Aorta (tissue), 5 donors: Measurements from ENCODE around the gene NEK1. TPM values are rescaled to one million over a fixed set of nuclear protein-coding genes. Genes with fewer than 3 reads are reported as not detected.
"Not testable (repeated sequence)": the region's sequence is repeated elsewhere in the genome, so short reads cannot be mapped to it uniquely, and the experiment has no call there.

Source experiments
- ATAC-seq: fragments of 200-7000 bp; cut with Tn5 transposase; one replicate; pipeline ENCODE4 v1.9.1; 2022; ENCODE audit warnings: moderate library complexity; ENCODE audit not compliant: low FRiP score
- DNase-seq, 2 donors: peaks; one replicate each; pipeline ENCODE4 v3.0.0-alpha.2; 2020
- H3K27ac ChIP-seq, 2 donors: one replicate each; pipeline ENCODE4 v1.5.1; 2013; ENCODE audit warnings: low read length in 2 of 2, mild to moderate bottlenecking in 2 of 2, moderate library complexity in 2 of 2, control low read depth in 1 of 2, inconsistent platforms in 1 of 2, low read depth in 1 of 2
- H3K27me3 ChIP-seq, 2 donors: one replicate each; pipeline ENCODE4 v1.6.1; 2013; ENCODE audit warnings: control low read depth in 1 of 2, low read length in 1 of 2, mild to moderate bottlenecking in 1 of 2, moderate library complexity in 1 of 2; ENCODE audit not compliant: insufficient read depth in 2 of 2, control insufficient read depth in 1 of 2
- H3K36me3 ChIP-seq, 2 donors: one replicate each; pipeline ENCODE4 v1.6.1; 2013; ENCODE audit warnings: control low read depth in 1 of 2, low read length in 1 of 2, mild to moderate bottlenecking in 1 of 2; ENCODE audit not compliant: insufficient read depth in 2 of 2, control insufficient read depth in 1 of 2
- H3K4me1 ChIP-seq, 2 donors: one replicate each; pipeline ENCODE4 v1.6.1; 2013; ENCODE audit warnings: low read length in 2 of 2, control low read depth in 1 of 2, mild to moderate bottlenecking in 1 of 2, moderate library complexity in 1 of 2; ENCODE audit not compliant: insufficient read depth in 2 of 2, control insufficient read depth in 1 of 2
- H3K4me3 ChIP-seq, 2 donors: one replicate each; pipeline ENCODE4 v1.5.1; 2013; ENCODE audit warnings: low read length in 2 of 2, control low read depth in 1 of 2, mild to moderate bottlenecking in 1 of 2
- H3K9me3 ChIP-seq: one replicate; pipeline ENCODE4 v1.6.1; 2013; ENCODE audit warnings: mild to moderate bottlenecking, low read length; ENCODE audit not compliant: control insufficient read depth
- WGBS, 2 donors: extraction: QIAGEN DNeasy Blood & Tissue Kit; methylation state at CpG; one replicate each; pipeline ENCODE4 v1.1.7; 2013; 5-methylcytosine and 5-hydroxymethylcytosine counted together
- intact Hi-C, 2 donors: fragments of 100-400 bp; cut with DNase I; formaldehyde crosslinking; loops; one replicate each; pipeline versions ENCODE4 v1.14.2 to v1.15.0; 2022
- polyA plus RNA-seq, 2 donors: library from polyadenylated mRNA; stranded (reverse); fragments of 200-250 nt; gene quantifications; one replicate each; pipeline ENCODE4 v1.2.3, GENCODE V29; 2013
- total RNA-seq, 2 donors: library from RNA; stranded (reverse); fragmentation: NEBNext Ultra II Directional; extraction: Animal tissue kit (Norgen Biotek cat#: 25700); gene quantifications; one replicate each; pipeline ENCODE4 v1.2.1, GENCODE V29; 2021
- donor health status: healthy with polysubstance abuse.
- donor health status: Bipolar disorder and iron deficiency.
- donor health status: DM: no; HTN: no; CAD: no.
- donor health status: DM: no; HTN: no; CAD: no.
- donor health status: DM: yes; HTN: yes; CAD: no.

NEK1 gene
- total and polyA plus RNA-seq, 4 donors, result 6.7 to 24.4 (median 13.5) TPM

GRCh38 chr4:169499907-169500306 lies 112.5 kb downstream of the NEK1 start:
- WGBS, 2 donors, result 98% methylated on average over 9 to 11 of the region's 11 CpGs

DNA sequence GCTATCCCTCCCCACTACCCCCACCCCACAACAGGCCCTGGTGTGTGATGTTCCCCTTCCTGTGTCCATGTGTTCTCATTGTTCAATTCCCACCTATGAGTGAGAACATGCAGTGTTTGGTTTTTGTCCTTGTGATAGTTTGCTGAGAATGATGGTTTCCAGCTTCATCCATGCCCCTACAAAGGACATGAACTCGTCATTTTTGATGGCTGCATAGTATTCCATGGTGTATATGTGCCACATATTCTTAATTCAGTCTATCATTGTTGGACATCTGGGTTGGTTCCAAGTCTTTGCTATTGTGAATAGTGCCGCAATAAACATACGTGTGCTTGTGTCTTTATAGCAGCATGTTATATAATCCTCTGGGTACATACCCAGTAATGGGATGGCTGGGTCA lies 118.1 kb downstream of the NEK1 start:
- intact Hi-C loops, H3K9me3 ChIP-seq, H3K4me1 ChIP-seq, H3K36me3 ChIP-seq, H3K4me3 ChIP-seq, DNase-seq, H3K27ac ChIP-seq, H3K27me3 ChIP-seq, ATAC-seq: not testable (repeated sequence)
- WGBS, 2 donors, result 97 to 98% methylated on average over 3 of the region's 3 CpGs

More at GRCh38 chr4:169499907-169500306, 112.5 kb downstream of the NEK1 start:
- H3K4me3 ChIP-seq, H3K9me3 ChIP-seq, H3K36me3 ChIP-seq, H3K27me3 ChIP-seq, ATAC-seq, H3K4me1 ChIP-seq, H3K27ac ChIP-seq, DNase-seq, intact Hi-C loops: not testable (repeated sequence)

DNA sequence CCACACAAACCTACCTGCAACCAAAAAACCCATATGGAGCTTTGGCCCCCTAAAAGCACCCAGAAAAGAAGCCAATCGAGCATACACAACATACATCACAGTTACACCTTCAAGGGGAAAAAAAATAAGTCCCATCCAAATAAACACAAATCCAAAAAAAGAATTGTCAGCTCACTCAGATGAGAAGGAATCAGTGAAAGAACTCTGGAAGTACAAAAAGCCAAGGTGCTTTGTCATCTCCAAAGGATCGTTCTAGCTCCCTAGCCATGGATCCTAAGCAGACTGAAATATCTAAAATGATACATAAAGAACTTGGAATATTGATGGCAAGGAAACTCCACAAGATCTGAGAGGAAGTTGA lies 119.2 kb downstream of the NEK1 start:
- Histone ChIP-seq H3K4me3 (no peak overlapping the region), H3K27me3 (no peaks in the 10 kb centered on the region), H3K9me3 (peaks cover 2% of the 10 kb centered on the region), H3K27ac (no peak overlapping the region), H3K4me1 (no peaks in the 10 kb centered on the region), H3K36me3 (no peaks in the 10 kb centered on the region)
- 50 to 55% methylated on average over 2 of the region's 2 CpGs for WGBS, 2 donors
- intact Hi-C loops, result no loop called here
- DNase-seq (no peak), ATAC-seq (no peak)

DNA sequence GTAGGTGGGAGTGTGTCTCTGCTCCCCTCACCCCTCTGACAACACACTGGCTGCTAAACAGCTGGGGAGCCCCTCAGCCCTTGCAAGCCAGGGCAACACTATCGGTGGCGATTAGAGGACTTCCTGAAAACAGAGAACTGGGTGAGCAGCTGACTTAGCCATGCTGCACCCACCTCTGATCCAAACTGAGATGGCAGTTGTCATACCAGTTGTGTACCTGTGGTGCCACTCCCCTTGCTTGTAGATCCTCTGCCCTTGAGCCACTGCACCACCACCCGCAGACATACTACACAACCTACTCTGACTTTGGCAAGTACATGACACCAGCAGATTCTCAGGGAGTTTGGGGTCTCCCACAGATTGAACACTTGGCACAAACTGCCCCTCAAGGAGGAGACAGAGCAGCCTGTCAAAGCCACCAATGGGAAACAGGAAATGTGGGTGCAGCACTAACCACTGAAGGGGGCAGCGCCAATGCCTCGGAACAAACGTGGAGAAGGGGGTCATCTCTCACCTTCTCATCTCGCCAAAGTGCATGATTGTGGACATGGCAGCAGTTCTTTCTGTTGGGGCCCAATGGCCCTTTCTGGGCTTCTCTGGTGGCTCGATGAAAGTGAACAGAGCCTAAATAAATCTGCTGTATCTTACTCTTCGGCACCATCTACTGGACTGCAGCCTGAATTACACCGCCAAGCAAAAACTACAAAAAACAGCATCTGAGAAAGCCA lies 119.8 kb downstream of the NEK1 start:
- Histone ChIP-seq H3K4me1 (no peaks in the 10 kb centered on the region), H3K27ac (no peak overlapping the region), H3K27me3 (no peaks in the 10 kb centered on the region), H3K4me3 (no peak overlapping the region), H3K9me3 (peaks cover 2% of the 10 kb centered on the region), H3K36me3 (no peaks in the 10 kb centered on the region)
- peak; percentile 56 for ATAC-seq
- intact Hi-C loops, result no loop called here
- 65 to 66% methylated on average over 10 of the region's 10 CpGs for WGBS, 2 donors
- no peak for DNase-seq

DNA sequence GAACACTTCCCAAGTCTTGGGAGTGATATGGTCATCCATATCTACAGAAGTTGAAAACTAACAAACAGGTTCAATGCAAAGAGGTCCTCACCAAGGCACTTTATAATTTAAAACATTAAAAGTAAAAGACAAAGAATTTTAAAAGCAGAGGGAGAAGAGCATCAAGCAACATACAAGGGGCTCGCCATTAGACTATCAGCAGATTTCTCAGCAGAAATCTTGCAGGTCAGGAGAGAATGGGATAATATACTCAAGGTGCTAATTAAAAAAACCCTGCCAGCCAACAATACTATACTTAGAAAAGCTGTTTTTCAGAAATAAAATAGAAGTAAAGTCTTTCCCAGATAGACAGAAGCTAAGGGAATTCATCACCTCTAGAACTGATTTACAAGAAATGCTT lies 121.2 kb downstream of the NEK1 start:
- no peak for DNase-seq
- no peak for ATAC-seq
- H3K4me3 ChIP-seq, result no peak overlapping the region
- H3K36me3 ChIP-seq, result no peaks in the 10 kb centered on the region
- H3K4me1 ChIP-seq, result no peaks in the 10 kb centered on the region
- H3K9me3 ChIP-seq, result peaks cover 2% of the 10 kb centered on the region
- H3K27me3 ChIP-seq, result no peaks in the 10 kb centered on the region
- H3K27ac ChIP-seq, result no peak overlapping the region
- intact Hi-C loops, result no loop called here
- 93 to 99% methylated on average over 1 of the region's 1 CpG for WGBS, 2 donors

- no peaks in the 10 kb centered on the region for H3K27me3 ChIP-seq
- peaks cover 2% of the 10 kb centered on the region for H3K9me3 ChIP-seq
- H3K27ac ChIP-seq, result no peak overlapping the region
- intact Hi-C loops, result loop anchor here (10.0 kb wide), 3 partner anchors 465 to 785 kb away; no protein-coding TSS in a partner anchor
- H3K4me1 ChIP-seq, result no peaks in the 10 kb centered on the region
- H3K4me3 ChIP-seq, result no peak overlapping the region
- ATAC-seq (no peak), DNase-seq (no peak)
- no peaks in the 10 kb centered on the region for H3K36me3 ChIP-seq
Observed at GRCh38 chr4:169489306-169489705, 123.1 kb downstream of the NEK1 start.

GRCh38 chr4:169485791-169486742 lies 126.3 kb downstream of the NEK1 start:
- Histone ChIP-seq H3K36me3 (no peaks in the 10 kb centered on the region), H3K9me3 (no peaks in the 10 kb centered on the region), H3K4me1 (no peaks in the 10 kb centered on the region), H3K4me3 (no peak overlapping the region), H3K27ac (no peak overlapping the region), H3K27me3 (no peaks in the 10 kb centered on the region)
- DNase-seq (no peak), ATAC-seq (peak; percentile 74)
- intact Hi-C loops, result loop anchor here (10.0 kb wide), 3 partner anchors 461 to 781 kb away; no protein-coding TSS in a partner anchor
- WGBS, 2 donors, result 19 to 20% methylated on average over 7 of the region's 7 CpGs

- Histone ChIP-seq H3K27me3 (no peaks in the 10 kb centered on the region), H3K36me3 (no peaks in the 10 kb centered on the region)
Observed at GRCh38 chr4:169485086-169485485, 127.3 kb downstream of the NEK1 start.

More at GRCh38 chr4:169485086-169485485, 127.3 kb downstream of the NEK1 start:
- Histone ChIP-seq H3K27ac (no peak overlapping the region), H3K4me1 (no peaks in the 10 kb centered on the region), H3K4me3 (no peak overlapping the region), H3K9me3 (no peaks in the 10 kb centered on the region)
- DNase-seq (no peak), ATAC-seq (no peak)
- intact Hi-C loops, result loop anchor here (10.0 kb wide), 3 partner anchors 460 to 780 kb away; no protein-coding TSS in a partner anchor
